GM19043 (cell line): ENCODE results near the gene TAPT1.
A peak's percentile ranks its signal among the peaks of the same experiment; 100 is the strongest.
"Not testable (repeated sequence)": the region's sequence is repeated elsewhere in the genome, so short reads cannot be mapped to it uniquely, and the experiment has no call there.

Experiments used
- ATAC-seq: cut with Tn5 transposase; IDR thresholded peaks from one replicate; pipeline ENCODE4 v1.9.1; 2021; ENCODE audit warnings: low read depth; ENCODE audit not compliant: unreplicated experiment

The TAPT1 gene, protein sequence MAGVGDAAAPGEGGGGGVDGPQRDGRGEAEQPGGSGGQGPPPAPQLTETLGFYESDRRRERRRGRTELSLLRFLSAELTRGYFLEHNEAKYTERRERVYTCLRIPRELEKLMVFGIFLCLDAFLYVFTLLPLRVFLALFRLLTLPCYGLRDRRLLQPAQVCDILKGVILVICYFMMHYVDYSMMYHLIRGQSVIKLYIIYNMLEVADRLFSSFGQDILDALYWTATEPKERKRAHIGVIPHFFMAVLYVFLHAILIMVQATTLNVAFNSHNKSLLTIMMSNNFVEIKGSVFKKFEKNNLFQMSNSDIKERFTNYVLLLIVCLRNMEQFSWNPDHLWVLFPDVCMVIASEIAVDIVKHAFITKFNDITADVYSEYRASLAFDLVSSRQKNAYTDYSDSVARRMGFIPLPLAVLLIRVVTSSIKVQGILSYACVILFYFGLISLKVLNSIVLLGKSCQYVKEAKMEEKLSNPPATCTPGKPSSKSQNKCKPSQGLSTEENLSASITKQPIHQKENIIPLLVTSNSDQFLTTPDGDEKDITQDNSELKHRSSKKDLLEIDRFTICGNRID

DNA sequence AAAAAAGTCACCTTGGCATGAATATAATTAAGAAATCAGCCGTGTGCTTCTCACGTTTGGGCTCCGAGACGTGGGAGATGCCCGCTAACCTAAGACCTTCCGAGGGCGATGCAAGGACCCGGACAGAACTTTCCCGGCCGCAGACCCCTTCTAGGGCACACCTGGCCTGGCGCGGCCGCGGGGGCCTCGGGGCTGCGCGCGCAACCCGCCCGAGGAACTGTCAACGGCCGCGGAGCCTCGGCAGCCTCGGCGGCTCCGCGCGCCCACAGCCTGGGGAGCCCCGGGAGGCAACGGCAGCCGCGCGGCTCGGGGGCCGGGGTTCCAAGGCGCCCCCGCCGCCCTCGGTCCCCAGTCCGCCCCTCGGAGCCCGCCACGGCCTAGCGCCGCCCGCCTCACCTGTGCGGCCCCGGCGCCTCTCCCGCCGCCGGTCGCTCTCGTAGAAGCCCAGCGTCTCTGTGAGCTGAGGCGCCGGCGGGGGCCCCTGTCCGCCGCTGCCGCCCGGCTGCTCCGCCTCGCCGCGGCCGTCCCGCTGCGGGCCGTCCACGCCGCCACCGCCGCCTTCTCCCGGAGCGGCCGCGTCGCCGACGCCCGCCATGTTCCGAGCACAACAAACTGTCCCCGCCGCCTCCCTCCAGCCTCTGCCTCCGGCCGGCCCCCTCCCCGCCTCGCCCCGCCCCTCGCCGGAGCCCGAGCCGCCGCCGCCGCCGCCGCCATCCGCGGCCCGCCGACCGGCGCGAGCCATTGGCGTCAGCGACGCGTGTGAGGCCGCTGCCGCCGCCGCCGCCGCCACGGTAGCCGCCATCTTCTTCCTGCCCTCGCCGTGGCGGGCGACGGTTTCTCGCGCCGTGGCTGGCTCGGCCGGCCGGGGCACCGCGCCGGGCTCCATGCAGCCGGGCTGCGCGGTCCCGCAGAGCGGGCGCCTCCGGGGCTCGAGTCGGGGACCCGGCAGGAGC lies at the start of gene TAPT1:
Gene TAPT1, minus strand, starts transcription at position 609 of the 953 bp plus-strand sequence. Its CDS starts 14 bp downstream, at position 595.
- ATAC-seq: peak; percentile 58

DNA sequence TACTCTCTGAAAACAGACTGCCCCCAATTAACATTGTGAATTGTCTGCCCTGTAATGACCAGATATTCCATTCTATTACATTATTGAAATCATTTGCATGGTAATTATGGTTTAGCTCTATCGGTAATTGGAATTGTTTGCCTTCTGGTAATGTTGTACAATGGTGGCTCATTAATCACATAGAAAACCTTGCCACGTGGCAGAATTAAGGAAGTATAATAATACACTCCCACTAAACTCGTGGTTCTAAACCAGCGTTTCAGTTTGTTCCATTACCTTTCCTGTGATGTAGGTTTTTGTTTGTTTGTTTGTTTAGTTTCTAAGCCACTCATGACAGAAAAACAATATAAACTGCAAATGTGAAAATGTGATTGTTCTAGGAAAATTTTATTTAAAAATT lies 45.1 kb upstream of the TAPT1 start:
- ATAC-seq: no peak

DNA sequence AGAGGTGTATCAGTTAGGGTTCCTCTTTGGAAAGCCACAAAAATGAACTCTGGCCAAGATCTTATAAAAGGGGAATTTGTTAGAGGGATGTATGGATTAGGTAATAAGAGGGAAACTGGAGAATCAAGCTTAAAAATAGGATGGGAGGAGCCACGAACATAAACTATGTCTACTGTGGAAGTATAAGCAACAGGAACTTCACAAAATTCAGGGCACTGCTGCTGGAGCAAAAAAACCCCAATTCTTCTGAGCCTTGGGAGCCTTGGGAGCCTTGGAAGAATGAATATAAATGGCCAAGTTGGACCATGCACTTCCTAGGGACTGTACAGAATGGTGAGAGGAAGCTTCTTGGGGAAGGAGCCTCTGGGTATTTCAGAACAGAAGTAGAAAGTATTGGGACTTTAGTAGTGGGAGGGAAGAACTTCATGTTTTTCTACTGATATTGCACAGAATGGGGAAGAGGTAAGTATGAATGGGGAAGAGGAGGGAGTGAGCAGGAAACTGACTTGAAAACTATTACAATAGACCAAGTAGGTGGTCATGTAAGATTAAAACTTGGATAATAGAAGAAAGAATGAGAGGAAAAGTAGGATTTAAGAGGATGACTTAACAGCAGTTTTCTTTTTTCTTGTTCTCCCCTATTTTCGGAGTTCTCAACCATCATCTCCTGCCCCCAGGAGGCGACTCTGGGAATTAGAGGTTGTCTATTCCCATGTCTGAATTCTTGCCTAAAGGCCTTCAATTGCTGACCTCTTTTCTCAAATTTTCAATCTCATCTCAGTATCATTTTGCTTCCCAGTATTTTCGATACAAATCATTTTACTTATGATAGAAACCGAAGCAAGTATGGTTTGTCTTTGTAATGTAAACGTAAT lies 44.4 kb upstream of the TAPT1 start:
- no peak for ATAC-seq

DNA sequence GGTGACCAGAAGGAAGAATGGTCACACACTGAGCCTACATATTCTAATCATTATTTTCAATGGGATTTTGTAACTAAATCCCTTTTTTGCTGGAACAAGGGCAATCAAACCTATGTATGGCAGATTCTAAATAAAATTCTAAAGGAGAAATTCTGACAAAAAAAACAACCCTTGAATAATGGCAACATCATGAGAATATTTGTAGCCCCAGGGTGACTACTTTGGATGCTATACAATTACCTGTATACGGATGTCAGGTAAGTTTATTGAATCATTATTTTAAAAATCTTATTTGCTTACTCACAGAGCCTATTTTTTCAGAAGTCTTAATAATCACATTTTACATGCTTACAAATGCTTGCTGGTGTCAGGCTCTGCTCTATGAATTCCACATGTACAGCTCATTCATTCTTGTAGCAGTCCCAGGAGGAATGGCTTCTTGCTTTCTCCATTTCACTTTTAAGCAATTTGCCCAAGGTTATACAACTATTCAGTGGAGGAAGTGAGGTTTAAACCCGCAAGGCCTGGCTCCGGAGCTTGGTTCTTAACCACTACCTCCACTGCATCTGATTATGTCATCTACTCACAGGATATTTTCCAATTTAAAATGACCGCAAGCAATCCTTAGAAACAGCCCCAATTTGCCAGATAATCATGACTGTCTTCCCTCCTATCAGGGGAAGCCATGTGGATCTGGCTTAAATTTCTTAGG lies 43.6 kb upstream of the TAPT1 start:
- ATAC-seq: not testable (repeated sequence)

DNA sequence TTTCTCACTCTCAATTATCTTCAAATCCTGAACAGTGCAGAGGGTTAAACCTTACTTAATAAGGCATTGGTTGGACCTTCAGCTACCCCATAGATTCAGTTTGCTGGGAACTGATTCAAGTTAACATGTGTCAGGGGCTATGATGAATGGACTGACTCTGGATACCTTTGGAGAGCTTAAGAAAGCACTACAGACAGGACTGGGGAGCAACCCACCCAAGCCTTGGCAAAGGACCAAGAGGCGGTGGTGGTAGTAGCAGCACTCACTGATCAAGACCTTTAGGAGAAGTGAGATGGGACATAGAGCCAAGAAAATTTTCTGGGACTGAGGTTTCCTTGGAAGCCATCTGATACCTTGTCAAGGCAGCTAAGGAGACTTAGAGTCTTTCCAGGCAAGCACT lies 43.0 kb upstream of the TAPT1 start:
- ATAC-seq: no peak

DNA sequence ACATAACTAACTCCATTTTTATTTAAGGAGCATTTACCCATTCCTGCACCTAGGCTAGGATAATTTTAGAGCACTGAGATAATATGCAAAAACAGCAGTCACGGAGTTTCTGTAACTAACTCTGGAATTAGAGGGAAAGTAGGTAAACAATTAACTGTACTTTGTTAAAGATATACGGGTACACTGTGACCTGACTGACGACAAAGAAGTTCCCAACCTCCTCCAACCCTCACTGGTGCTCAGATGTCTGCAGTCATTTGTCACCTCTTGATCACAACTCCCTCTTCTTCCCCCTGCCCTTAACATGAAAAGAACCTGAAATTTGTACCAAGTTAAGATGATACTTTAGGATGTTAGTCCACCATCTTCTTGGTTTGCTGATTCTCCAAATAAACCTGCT lies 42.0 kb upstream of the TAPT1 start:
- no peak for ATAC-seq

DNA sequence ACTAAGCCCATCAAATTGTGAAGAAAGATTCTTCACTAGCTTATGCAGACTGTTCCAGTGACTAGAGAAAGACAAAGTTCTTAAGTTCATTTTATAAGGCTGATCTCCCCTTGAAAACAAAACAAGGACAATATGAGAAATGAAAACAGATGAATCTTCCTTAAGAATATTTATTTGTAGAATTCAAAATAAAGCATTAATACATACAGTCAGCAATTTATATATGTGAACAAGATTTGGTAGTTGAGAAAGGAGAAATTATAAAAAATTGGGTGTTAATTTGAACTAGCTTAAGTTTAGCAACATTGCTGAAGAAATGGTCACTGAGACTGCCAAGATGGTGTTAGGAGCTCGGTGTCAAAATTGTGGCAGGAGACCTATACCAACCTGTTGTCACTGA lies 41.4 kb upstream of the TAPT1 start:
- ATAC-seq: no peak

DNA sequence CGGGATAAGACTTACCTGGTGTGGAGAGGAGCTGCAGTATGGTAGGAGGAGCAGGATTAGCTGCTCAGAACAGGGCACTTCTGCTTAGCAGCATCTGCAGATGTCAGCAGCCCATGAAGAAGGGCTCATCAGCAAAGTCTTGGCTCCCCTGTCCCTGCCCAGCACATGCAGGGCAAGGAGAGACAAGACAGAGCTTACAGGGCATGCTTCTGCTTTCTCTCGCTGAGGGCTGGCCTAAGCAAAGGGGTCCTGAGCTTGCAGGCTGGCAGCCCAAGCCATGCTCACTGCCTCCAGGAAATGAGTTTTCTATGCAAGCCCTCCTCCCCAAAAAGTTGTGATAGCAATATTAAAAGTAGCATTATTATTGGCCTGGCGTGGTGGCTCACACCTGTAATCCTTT lies 39.5 kb upstream of the TAPT1 start:
- ATAC-seq: no peak

DNA sequence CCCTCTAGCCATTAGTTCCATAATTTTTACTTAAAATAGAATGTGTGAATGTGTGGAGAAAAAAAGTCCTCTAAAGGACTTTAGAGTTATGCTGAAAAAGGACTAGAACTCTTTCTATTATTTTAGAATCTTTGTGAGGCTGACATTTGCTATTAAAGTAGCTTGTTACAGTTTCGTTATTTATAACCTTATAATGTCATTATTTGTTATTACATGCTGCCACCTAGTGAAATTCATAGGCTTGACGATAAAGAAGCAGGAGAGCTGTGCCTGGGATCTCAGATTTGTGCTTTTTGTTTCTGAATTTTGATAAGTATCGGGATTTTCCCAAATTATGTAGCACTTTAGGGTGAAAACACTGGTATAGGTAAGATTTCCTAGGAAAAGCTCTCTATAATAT lies 38.5 kb upstream of the TAPT1 start:
- peak; percentile 53 for ATAC-seq

DNA sequence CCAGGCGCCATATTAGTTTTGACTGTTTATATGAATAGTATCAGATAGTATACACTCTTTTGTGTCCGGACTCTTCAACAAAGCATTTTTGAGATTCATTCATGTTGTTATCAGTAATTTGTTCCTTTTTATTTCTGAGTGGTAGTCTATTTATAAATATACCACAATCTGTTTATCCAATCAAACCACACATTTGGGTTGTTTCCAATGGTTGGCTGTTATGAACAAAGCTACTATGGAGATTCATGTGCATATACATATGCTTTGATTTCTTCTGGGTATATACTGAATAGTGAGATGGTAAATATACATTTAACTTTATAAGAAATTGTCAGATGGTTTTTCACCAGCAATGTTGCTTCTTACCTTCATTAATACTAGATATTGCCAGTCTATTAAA lies 36.8 kb upstream of the TAPT1 start:
- ATAC-seq: no peak

DNA sequence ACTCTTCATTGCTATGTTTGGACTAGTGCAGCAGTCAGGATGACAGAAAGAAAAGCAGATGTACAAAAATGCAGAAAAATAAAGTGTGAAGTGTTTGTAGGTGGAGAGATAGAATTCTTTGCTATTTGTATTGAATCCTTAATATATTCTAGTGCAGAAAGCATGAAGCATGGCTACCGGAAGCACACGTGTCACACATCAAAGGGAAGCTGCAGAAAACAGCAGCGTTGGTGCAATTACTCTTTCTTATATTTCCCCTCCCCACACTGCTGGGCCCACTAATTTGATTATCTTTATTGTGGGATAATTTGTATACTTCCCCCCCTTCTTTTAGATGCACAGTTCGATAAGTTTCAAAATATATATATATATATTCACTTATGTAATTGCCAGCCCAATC lies 35.9 kb upstream of the TAPT1 start:
- ATAC-seq: no peak

DNA sequence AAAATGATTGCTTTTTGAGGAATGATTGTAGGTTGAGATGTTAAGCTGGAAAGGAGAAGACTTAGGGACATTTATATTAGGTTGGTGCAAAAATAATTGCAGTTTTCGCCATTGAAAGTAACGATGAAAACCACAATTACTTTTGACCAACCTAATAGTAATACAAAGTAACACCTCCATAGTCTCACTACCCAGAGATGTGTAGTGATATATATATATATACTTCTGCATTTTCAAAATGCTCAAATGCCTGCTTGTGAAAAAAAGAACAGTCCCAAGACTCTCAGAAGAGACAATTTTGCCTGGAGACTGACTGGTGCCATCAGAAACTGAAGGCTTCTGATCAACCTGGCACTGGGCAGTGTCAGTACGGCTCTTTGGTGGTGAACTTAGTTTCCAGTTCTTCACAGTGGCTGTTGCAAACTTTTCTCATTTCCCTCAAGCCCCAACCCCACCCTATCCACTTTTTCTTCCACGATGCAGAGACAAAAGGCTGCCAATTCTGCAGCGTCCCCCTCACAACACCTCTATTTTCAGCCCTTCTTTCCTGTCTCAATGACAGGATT lies 35.1 kb upstream of the TAPT1 start:
- ATAC-seq: no peak

DNA sequence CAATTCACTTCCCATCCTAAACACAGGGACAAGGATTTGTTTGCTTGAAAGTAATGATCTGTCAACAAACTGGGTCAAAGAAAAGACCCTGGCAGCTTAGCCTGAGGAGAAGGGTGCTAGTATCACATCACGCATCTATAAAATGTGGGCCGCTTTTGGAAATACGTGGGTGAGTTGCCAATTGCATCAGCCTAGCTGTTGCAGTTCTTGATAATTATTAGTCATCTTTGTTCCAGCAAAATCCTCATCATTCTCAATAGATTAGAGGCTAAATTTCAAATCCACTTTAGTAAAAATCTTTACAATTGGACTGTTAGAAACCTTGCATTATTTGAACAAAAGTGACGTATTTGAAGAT lies 33.6 kb upstream of the TAPT1 start:
- ATAC-seq: no peak

DNA sequence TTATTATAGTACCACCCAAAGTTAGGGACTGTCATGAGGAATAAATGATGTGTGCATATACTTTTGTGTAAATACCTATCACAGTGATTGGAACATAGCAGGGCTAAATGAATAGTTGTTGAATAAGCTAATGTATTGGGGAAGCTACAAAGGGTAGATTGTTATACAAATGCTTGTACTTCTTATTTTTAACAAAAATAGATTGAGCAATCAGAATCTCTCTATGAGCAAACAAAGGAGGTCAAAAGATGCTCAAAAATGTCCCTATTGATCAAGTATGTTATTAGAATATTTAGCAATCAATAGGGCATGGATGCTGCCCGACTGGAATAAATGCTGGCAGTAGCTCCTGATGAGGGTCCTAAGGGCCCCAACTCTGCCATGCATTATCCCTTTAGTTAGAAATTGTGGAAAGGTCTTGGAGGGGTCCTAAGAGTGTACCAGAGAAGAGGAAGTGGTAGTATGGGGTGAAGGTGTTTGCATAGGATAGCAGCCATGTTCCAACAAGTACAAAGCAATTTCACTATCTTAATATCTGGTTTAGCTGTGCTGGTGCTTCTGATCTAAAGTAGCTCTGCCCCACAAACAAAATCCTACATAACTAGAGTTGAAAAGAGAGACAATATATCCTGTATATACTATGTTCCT lies 33.1 kb upstream of the TAPT1 start:
- no peak for ATAC-seq

DNA sequence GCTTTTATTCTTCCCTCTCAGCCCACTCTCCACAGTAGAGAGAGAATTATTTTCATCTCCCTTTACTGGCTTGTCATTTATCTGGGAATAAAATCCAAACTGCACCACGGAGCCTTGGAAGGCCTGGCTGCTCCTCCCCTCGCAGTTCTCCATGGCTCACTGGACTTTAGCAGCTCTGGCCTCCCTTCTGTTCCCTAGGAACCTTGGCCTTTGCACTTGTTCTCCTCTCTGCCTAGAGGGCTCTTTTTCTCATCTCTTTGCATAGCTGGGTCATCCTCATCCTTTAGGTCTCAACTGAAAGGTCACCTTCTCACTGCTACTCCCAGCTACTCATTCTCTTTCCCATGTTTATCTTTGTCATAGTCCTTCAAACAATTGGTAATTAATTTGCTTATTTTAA lies 31.3 kb upstream of the TAPT1 start:
- ATAC-seq: no peak

DNA sequence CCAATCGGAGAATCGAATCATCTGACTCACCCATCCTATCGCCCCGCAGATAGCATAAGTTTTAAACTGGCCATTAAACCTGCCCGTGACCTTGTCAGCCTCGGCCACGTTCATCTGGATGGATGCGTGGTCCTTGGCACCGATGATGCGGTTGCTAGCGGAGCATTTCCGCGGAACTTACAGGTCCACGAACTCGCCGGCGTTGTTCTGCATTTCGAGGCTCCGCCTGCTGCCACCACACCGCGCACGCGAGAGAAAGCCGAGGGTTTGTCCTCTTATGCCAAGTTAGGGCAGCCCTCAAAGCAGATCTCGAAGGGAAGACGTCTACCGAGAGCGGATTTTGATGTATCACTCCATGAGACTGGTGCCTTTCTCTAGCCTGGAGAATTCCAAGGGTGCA lies 30.1 kb upstream of the TAPT1 start:
- no peak for ATAC-seq

DNA sequence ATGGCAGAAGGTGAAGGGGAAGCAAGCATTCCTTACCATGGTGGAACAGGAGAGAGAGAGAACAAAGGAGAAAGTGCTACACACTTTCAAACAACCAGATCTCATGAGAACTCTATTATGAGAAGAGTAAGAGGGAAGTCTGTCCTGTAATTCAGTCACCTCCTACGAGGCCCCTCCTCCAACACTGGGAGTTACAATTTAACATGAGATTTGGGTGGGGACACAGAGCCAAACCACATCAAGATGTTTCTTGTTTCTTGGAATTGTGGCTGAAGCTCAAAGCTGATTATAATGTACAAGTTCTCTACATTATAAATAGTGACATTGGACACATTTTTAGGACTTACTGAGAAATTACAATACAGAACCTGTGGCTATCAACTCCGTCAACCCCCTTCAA lies 29.5 kb upstream of the TAPT1 start:
- no peak for ATAC-seq

DNA sequence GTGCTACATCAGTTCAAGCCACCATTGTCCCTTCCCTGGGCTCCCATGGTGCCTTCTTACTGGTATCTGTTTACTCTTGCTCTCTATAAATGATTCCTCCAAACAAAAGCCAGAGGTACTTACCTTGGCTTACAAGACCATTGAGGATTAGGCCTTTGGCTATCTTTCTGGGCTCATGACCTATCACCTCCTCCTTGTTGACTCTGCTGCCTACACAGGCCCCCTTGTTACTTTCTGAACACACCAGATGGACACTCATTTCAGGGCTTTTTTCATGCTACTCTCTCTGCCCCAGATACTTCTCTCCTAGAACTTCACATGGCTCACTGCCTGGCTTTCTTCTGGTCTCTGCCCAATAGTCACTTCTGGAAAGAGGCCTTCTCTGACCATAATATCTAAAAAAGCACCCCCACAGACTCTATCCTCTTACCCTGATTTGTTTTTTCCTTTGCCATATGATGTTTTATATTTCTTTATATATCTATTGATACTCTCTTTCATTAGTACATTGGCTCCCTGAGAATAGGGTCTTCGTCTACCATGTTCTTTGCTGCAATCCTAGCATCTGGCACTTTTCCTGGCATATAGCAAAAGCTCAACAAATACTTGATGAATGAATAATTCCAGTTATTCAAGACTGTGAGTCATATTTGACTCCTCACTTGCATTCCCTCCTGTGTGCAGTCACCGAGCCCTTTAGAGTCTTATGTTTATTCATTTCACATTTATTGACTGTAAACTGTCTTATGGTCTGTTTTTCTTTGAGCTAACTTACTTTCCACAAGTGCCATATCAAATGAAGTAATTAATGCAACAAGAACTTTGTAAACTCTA lies 27.1 kb upstream of the TAPT1 start:
- ATAC-seq: no peak
